SK-N-SH treated with all-trans-retinoic acid at 6 μM for 48 hours (cell line): Measurements from ENCODE around the gene SEC61A2.

Experiments used
- ARNTL ChIP-seq: fragments of 450-650 bp; formaldehyde crosslinking; IDR thresholded peaks from 2 replicates; pipeline ENCODE4 v1.5.0; 2020; ENCODE audit warnings: low read depth, mild to moderate bottlenecking, moderate library complexity, borderline replicate concordance
- BACH2 ChIP-seq: fragments of 250-450 bp; sonication (Bioruptor Pico); IDR thresholded peaks from 2 replicates; pipeline ENCODE4 v1.9.0; 2021; ENCODE audit warnings: mild to moderate bottlenecking, borderline replicate concordance
- ESRRG ChIP-seq: fragments of 250-450 bp; sonication (Bioruptor Pico); IDR thresholded peaks from 2 replicates; pipeline ENCODE4 v1.6.1; 2021; ENCODE audit warnings: mild to moderate bottlenecking
- GLIS3 ChIP-seq: fragments of 250-450 bp; sonication (Bioruptor Pico); IDR thresholded peaks from 2 replicates; pipeline ENCODE4 v1.5.0; 2020; ENCODE audit warnings: mild to moderate bottlenecking, moderate library complexity
- OSR1 ChIP-seq: fragments of 250-450 bp; sonication (Bioruptor Pico); IDR thresholded peaks from 2 replicates; pipeline ENCODE4 v1.8.0; 2022; ENCODE audit warnings: moderate library complexity, mild to moderate bottlenecking, inconsistent platforms
- PPARA ChIP-seq: fragments of 250-450 bp; sonication (Bioruptor Pico); IDR thresholded peaks from 2 replicates; pipeline ENCODE4 v1.5.0; 2020; ENCODE audit warnings: mild to moderate bottlenecking, borderline replicate concordance
- RARB ChIP-seq: fragments of 250-450 bp; sonication (Bioruptor Pico); IDR thresholded peaks from 2 replicates; pipeline ENCODE4 v1.8.0; 2021; ENCODE audit warnings: mild to moderate bottlenecking, moderate library complexity
- TCF4 ChIP-seq: fragments of 250-450 bp; sonication (Bioruptor Pico); IDR thresholded peaks from 2 replicates; pipeline ENCODE4 v1.8.0; 2021; ENCODE audit warnings: mild to moderate bottlenecking, moderate library complexity, borderline replicate concordance
- TOX ChIP-seq: fragments of 250-450 bp; sonication (Bioruptor Pico); IDR thresholded peaks from 2 replicates; pipeline ENCODE4 v1.8.0; 2021; ENCODE audit warnings: mild to moderate bottlenecking, moderate library complexity, borderline replicate concordance
- ZC3H10 ChIP-seq: fragments of 250-450 bp; sonication (Bioruptor Pico); IDR thresholded peaks from 2 replicates; pipeline ENCODE4 v1.5.1; 2021; ENCODE audit warnings: mild to moderate bottlenecking, moderate library complexity
- ZFP3 ChIP-seq: fragments of 250-450 bp; sonication (Bioruptor Pico); IDR thresholded peaks from 2 replicates; pipeline ENCODE4 v1.5.0; 2020; ENCODE audit warnings: mild to moderate bottlenecking, moderate library complexity
- ZFP30 ChIP-seq: fragments of 450-650 bp; formaldehyde crosslinking; IDR thresholded peaks from 2 replicates; pipeline ENCODE4 v1.5.0; 2022; ENCODE audit warnings: mild to moderate bottlenecking, moderate library complexity
- ZNF565 ChIP-seq: fragments of 450-650 bp; formaldehyde crosslinking; conservative IDR thresholded peaks from 2 replicates; pipeline ENCODE4 v1.5.0; 2020; ENCODE audit warnings: low read depth, mild to moderate bottlenecking, moderate library complexity
- TF ChIP-seq, protein P1 (sequence below): fragments of 250-450 bp; sonication (Bioruptor Pico); IDR thresholded peaks from 2 replicates; pipeline ENCODE4 v1.8.0; 2020; ENCODE audit warnings: mild to moderate bottlenecking, moderate library complexity, borderline replicate concordance

DNA sequence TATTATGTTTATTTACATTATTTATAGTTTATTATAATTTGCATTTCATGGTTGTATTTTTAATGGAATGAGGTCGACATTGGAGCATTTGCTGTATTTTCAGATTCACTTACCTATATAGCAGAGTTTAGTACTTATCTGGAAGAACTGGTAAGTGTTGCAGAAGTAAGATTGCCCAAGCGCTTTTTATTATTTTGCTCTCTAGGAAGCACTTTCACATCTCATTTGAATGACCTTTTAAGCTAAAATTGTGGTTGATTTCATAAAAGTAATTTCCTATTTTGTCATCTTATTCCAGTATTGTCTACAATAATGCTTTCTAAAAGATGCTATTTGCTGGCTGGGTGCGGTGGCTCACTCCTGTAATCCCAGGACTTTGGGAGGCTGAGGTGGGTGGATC lies 28.6 kb downstream of the SEC61A2 start:
- no peak for TF ChIP-seq RARB
- TF ChIP-seq ZC3H10 (CRISPR knock-in tag), result no peak
- TF ChIP-seq ZFP30 (CRISPR knock-in tag), result no peak
- TF ChIP-seq, protein P1, sequence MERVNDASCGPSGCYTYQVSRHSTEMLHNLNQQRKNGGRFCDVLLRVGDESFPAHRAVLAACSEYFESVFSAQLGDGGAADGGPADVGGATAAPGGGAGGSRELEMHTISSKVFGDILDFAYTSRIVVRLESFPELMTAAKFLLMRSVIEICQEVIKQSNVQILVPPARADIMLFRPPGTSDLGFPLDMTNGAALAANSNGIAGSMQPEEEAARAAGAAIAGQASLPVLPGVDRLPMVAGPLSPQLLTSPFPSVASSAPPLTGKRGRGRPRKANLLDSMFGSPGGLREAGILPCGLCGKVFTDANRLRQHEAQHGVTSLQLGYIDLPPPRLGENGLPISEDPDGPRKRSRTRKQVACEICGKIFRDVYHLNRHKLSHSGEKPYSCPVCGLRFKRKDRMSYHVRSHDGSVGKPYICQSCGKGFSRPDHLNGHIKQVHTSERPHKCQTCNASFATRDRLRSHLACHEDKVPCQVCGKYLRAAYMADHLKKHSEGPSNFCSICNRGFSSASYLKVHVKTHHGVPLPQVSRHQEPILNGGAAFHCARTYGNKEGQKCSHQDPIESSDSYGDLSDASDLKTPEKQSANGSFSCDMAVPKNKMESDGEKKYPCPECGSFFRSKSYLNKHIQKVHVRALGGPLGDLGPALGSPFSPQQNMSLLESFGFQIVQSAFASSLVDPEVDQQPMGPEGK, result no peak
- TF ChIP-seq ZFP3 (CRISPR knock-in tag), result no peak
- TF ChIP-seq GLIS3 (CRISPR knock-in tag), result no peak
- no peak for TF ChIP-seq ESRRG
- no peak for TF ChIP-seq PPARA (CRISPR knock-in tag)
- no peak for TF ChIP-seq BACH2 (CRISPR knock-in tag)
- no peak for TF ChIP-seq OSR1 (CRISPR knock-in tag)
- TF ChIP-seq TCF4, result no peak
- no peak for TF ChIP-seq ZNF565 (CRISPR knock-in tag)
- no peak for TF ChIP-seq TOX (CRISPR knock-in tag)
- TF ChIP-seq ARNTL, result no peak
